HG02588 (cell line): Measurements from ENCODE around the gene OST4.

Experiments
- ATAC-seq: cut with Tn5 transposase; IDR thresholded peaks from one replicate; pipeline ENCODE4 v1.9.1; 2021; ENCODE audit warnings: mild to moderate bottlenecking, moderate library complexity; ENCODE audit not compliant: unreplicated experiment

The OST4 gene

GRCh38 chr2:27093430-27094352 is 22.2 kb upstream of the OST4 start:
- no peak for ATAC-seq

DNA sequence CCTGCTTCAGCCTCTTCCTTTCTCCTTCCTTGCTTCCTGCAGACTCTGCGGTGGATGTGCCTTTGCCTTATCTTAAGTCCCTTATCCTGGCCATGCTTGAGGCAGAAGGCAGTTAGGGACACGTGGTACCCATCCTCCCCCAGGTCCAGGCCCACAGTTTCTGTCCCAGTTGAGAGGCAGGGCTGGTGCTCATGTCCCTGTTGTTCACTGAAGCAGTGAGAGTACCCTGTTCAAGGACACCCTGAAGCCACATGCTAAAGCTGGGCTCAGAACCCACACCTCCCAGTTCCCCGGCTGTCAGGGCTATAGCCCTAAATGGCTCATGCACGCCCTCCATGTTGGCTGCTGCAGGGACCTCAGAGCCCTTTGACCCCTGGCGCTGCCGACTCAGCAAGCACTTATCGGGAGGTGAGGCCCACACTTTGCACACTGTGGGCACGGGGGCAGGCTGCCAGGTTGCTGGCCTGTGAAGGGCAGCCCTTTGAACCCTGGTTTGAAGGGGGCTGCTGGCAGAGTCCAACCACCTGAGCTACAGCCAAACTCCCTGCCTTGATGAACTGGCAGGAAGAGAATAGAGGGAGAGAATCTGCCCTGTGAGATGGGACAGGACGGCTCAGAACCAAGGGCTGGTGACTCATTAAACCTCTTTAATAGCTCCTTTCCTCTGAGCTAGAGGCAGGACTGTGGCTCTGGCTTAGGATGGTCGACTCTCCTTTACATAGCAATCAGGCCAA is 21.4 kb upstream of the OST4 start:
- ATAC-seq: no peak

GRCh38 chr2:27091746-27092695 is 20.6 kb upstream of the OST4 start:
- no peak for ATAC-seq

- no peak for ATAC-seq
Observed at GRCh38 chr2:27089111-27089954, 17.9 kb upstream of the OST4 start.

DNA sequence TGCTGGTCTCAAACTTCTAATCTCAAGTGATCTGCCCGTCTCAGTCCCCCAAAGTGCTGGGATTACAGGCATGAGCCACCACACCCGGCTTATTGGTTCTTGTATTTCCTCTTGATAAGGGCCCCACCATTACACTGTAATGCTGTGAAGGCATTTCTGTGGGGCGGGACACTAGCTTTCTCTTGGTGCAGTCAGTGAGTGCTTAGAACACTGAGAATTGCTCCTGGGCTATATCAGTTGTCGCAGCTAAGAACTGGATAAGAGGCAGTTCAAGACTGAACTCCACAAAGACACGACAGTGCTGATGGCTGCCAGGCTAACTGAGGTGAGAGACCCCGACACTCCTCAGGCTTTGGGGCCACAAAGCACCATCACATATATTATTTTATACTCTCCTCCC is 17.2 kb upstream of the OST4 start:
- ATAC-seq: no peak

- ATAC-seq: no peak
Observed at GRCh38 chr2:27087823-27088410, 16.5 kb upstream of the OST4 start.

DNA sequence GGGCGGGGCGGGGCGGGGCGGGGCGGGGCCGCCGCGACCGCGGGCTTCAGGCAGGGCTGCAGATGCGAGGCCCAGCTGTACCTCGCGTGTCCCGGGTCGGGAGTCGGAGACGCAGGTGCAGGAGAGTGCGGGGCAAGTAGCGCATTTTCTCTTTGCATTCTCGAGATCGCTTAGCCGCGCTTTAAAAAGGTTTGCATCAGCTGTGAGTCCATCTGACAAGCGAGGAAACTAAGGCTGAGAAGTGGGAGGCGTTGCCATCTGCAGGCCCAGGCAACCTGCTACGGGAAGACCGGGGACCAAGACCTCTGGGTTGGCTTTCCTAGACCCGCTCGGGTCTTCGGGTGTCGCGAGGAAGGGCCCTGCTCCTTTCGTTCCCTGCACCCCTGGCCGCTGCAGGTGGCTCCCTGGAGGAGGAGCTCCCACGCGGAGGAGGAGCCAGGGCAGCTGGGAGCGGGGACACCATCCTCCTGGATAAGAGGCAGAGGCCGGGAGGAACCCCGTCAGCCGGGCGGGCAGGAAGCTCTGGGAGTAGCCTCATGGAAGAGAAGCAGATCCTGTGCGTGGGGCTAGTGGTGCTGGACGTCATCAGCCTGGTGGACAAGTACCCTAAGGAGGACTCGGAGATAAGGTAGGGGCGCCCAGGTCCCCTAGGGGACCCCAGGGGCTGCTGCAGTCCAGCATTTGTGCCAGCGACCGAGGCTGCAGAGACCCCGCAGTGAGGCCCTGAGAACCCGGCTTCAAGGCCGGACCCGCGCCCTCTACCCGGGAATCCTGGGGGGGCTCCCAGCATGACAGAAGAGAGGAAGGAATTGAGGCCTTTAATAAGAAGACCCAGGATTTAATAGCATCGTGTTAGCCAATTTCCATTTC is 15.5 kb upstream of the OST4 start, which contains the start of gene KHK:
TSS of gene KHK (plus strand) at position 49 of the 870 bp plus-strand sequence. CDS start at position 537, 488 bp downstream.
- ATAC-seq: peak; percentile 2

- peak; percentile 78 for ATAC-seq
Observed at GRCh38 chr2:27086090-27086723, 14.8 kb upstream of the OST4 start.

DNA sequence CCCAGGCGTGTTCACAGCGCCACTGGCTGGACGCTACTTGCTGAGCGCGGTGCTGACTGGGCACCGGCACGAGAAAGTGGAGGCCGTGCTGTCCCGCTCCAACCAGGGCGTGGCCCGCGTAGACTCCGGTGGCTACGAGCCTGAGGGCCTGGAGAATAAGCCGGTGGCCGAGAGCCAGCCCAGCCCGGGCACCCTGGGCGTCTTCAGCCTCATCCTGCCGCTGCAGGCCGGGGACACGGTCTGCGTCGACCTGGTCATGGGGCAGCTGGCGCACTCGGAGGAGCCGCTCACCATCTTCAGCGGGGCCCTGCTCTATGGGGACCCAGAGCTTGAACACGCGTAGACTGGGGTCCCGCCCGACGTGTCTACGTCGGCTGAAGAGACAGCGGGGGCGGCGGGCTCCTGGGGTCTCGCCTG is 14.2 kb upstream of the OST4 start:
- ATAC-seq: no peak

GRCh38 chr2:27085062-27085672 is 13.7 kb upstream of the OST4 start:
- no peak for ATAC-seq

DNA sequence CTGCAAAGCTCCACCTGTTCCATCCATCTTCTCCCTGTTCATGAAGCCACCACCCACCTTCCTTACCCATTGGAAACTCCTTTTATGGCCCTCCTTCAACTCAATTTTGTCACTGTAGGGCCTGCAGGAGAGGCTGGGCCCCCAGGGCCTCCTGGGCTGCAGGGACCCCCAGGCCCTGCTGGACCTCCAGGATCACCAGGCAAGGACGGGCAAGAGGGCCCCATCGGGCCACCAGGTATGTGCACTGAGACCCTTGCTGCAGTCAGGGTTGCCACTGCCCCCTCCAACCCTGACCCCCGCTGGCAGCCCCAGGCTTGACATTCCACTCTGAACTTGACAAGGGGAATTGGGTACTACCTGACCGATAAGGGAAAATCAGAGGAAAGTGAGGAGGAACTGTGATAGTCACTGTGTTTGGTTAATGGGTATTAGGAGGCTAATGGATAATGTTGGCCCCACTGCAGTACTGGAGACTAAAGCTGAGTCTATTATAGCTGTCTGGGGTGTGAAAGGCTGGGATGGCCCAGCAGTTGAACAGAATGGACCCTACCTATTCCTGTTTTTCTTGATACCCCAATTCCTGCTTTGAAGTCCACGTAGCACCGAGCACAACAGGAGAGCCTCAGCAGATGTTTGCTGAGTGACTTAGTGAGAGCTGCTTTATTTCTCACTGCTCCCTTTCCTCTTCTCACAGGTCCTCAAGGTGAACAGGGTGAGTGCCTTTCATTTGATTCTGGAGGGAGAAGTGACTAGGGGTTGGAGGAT is 13.0 kb upstream of the OST4 start:
- no peak for ATAC-seq

GRCh38 chr2:27083410-27084296 is 12.2 kb upstream of the OST4 start:
- ATAC-seq: no peak

GRCh38 chr2:27082773-27083409 is 11.4 kb upstream of the OST4 start:
- no peak for ATAC-seq

GRCh38 chr2:27081984-27082772 is 10.7 kb upstream of the OST4 start:
- ATAC-seq: no peak

DNA sequence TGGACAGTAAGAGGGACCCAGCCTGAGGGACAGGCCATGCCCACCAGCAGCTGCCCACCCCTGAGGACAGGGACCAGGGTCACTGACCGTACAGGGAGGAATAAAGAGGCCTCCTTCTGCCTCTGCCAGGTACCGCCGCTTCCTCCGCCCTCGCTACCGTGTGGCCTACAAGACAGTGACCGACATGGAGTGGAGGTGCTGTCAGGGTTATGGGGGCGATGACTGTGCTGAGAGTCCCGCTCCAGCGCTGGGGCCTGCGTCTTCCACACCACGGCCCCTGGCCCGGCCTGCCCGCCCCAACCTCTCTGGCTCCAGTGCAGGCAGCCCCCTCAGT is 9.1 kb upstream of the OST4 start:
- ATAC-seq: no peak
